ENCODE data around the gene EVA1A.

GRCh38 chr2:75564026-75564688, 3.4 kb upstream of the EVA1A start:
- TF ChIP-seq POLR2AphosphoS5 (IDR thresholded peaks at IDR 0.05) (no peak), CTCF (IDR thresholded peaks at IDR 0.05) (no peak), EP300 (IDR thresholded peaks at IDR 0.05) (no peak)
